Pericardium fibroblast (primary cell): ENCODE results near the gene TBC1D21. TPM values are rescaled to one million over a fixed set of nuclear protein-coding genes. Genes with fewer than 3 reads are reported as not detected.

ENCODE experiments used
- total RNA-seq: library from RNA; depleted of rRNA; stranded (reverse); fragments of >200 nt; gene quantifications from 2 replicates; pipeline ENCODE4 v1.2.3, GENCODE V29; 2015

TBC1D21 gene
- total RNA-seq = not detected in 2 replicates

GRCh38 chr15:73873456-73873855, at the start of gene TBC1D21:
Gene TBC1D21, plus strand, starts transcription at chr15:73873564. Its CDS starts 146 bp downstream, at chr15:73873710.

GRCh38 chr15:73926219-73927002, 53.0 kb downstream of the TBC1D21 start, which contains the start of gene LOXL1:
Gene LOXL1, plus strand, starts transcription at chr15:73926462. Its CDS starts 322 bp downstream, at chr15:73926784.

Other genes starting within 250 kb of the TBC1D21 start
- 54.1 and 121 TPM in 2 replicates for gene NPTN, start 240.2 kb upstream of the TBC1D21 start, total RNA-seq
- gene CD276, start 189.2 kb upstream of the TBC1D21 start, total RNA-seq = 127 and 140 TPM in 2 replicates
- 0.68 and 11.1 TPM in 2 replicates for gene INSYN1, start 120.2 kb upstream of the TBC1D21 start, total RNA-seq
- gene LOXL1, start 52.9 kb downstream of the TBC1D21 start, total RNA-seq = 227 and 313 TPM in 2 replicates
- gene STOML1, start 118.7 kb downstream of the TBC1D21 start, total RNA-seq = 15.2 and 16.8 TPM in 2 replicates
- gene PML, start 121.2 kb downstream of the TBC1D21 start, total RNA-seq = 79.1 and 85.5 TPM in 2 replicates
- not detected in 2 replicates for gene GOLGA6A, start 209.0 kb downstream of the TBC1D21 start, total RNA-seq